GM10248 (cell line): ENCODE results near the gene OBSCN.

Source experiments
- CTCF ChIA-PET: fragments of 300-600 bp; sonication (Branson Sonifier 250); formaldehyde crosslinking; extraction: SDS; loops from one replicate; lab custom pipeline; 2021; ENCODE audit warnings: antibody characterized with exemption; lab: Yijun Ruan, JAX
- POLR2A ChIA-PET: fragments of 350-650 bp; sonication (Branson Sonifier 250); formaldehyde crosslinking; extraction: SDS; loops from one replicate; lab custom pipeline; 2020; ENCODE audit warnings: antibody characterized with exemption; lab: Yijun Ruan, JAX
- DNase-seq: peaks from one replicate; pipeline ENCODE4 v3.0.0; 2012; ENCODE audit errors: extremely low spot score
- CTCF ChIP-seq: IDR thresholded peaks from 2 replicates; pipeline ENCODE4 v1.5.1; 2012; ENCODE audit warnings: mild to moderate bottlenecking, low read depth; ENCODE audit errors: extremely low read depth, missing control alignments, control extremely low read depth

OBSCN gene

DNA sequence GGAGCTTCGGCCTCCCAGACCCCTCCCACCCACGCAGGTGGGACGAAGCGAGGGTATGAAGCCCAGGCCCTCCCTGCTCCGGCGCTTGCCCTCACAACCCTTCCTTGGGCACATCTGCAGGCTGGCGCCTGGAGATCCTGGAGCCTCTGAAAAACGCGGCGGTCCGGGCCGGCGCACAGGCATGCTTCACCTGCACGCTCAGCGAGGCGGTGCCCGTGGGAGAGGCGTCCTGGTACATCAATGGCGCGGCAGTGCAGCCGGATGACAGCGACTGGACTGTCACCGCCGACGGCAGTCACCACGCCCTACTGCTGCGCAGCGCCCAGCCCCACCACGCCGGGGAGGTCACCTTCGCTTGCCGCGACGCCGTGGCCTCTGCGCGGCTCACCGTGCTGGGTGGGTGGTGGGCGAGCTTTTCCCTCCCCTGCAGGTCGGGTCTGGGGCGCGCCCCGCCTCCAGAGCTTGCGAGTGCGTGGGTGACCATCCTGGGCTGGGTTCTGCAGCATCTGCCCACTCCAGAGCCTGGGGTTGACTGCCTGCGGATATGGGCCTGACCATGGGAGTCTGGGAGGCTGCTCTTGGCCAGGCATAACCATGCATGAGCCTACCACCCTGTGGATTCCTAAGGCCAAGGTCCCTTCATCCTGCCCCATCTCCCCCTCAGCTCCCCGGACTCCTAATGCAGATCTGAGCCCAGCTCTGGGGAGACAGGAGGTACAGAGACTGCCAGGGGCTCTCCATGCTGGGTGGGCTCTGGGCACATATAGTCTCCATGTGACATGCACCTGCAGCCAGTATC lies 108.9 kb downstream of the OBSCN start:
- DNase-seq = no peak
- ChIA-PET CTCF (no interaction called here), POLR2A (no interaction called here)
- TF ChIP-seq CTCF = no peak

DNA sequence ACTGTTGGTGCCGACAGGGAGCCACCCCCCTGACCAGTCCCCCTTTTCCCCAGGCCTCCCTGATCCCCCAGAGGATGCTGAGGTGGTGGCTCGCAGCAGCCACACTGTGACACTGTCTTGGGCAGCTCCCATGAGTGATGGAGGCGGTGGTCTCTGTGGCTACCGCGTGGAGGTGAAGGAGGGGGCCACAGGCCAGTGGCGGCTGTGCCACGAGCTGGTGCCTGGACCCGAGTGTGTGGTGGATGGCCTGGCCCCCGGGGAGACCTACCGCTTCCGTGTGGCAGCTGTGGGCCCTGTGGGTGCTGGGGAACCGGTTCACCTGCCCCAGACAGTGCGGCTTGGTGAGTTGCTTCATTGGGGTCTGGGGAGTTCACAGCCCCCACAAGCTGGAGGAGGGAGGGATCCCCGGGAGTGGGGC lies 109.6 kb downstream of the OBSCN start:
- ChIA-PET POLR2A (no interaction called here), CTCF (no interaction called here)
- TF ChIP-seq CTCF = no peak
- DNase-seq = no peak

- TF ChIP-seq CTCF = no peak
- DNase-seq = no peak
- ChIA-PET POLR2A (no interaction called here), CTCF (no interaction called here)
Observed at GRCh38 chr1:228317891-228318810, 110.3 kb downstream of the OBSCN start.

GRCh38 chr1:228318823-228319241 lies 111.0 kb downstream of the OBSCN start:
- ChIA-PET CTCF (no interaction called here), POLR2A (no interaction called here)
- no peak for TF ChIP-seq CTCF
- no peak for DNase-seq

DNA sequence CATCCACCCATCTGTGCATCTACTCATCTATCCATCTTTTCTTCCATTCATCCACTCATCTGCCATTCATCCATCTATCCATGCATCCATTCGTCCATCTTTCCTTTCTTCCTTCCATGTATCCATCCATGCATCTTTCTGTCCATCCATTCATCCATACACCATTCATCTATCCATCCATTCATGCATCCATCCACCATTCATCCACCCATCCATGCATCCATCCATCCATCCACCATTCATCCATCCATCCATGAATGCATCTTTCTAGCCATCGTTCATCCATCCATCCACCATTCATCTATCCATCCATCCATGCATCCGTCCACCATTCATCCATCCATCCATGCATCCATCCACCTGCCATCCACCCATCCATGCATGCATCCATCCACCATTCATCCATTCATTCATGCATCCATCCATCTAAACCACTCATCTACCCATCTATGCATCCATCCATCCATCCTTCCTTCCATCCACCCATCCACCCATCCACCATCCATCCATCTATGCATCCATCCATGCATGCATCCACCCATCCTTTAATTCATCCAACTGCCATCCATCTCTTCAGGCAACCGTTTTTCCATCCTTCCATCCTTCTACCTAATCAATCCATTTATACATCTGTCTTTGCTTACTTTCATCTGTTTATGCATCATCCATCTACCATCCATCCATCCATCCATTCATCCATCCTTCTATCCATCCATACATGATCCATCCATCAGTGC lies 111.7 kb downstream of the OBSCN start:
- DNase-seq = no peak
- TF ChIP-seq CTCF = no peak
- ChIA-PET CTCF (no interaction called here), POLR2A (no interaction called here)

GRCh38 chr1:228320394-228320793 lies 112.5 kb downstream of the OBSCN start:
- ChIA-PET POLR2A (no interaction called here), CTCF (no interaction called here)
- no peak for TF ChIP-seq CTCF
- DNase-seq = no peak
